Hepatocyte (in vitro differentiated cells): ENCODE results near the gene ZNF423.

Source experiments
- EZH2 ChIP-seq: fragments of 200-600 bp; sonication (generic); IDR thresholded peaks from 2 replicates; pipeline ENCODE4 v1.6.1; 2016; ENCODE audit warnings: antibody characterized with exemption, mild to moderate bottlenecking, borderline replicate concordance
- TF ChIP-seq, protein P1 (sequence below): fragments of 200-600 bp; sonication (generic); IDR thresholded peaks from 2 replicates; pipeline ENCODE4 v1.5.1; 2016; ENCODE audit warnings: antibody characterized with exemption, mild to moderate bottlenecking; ENCODE audit not compliant: poor library complexity

- TF ChIP-seq, protein P1, sequence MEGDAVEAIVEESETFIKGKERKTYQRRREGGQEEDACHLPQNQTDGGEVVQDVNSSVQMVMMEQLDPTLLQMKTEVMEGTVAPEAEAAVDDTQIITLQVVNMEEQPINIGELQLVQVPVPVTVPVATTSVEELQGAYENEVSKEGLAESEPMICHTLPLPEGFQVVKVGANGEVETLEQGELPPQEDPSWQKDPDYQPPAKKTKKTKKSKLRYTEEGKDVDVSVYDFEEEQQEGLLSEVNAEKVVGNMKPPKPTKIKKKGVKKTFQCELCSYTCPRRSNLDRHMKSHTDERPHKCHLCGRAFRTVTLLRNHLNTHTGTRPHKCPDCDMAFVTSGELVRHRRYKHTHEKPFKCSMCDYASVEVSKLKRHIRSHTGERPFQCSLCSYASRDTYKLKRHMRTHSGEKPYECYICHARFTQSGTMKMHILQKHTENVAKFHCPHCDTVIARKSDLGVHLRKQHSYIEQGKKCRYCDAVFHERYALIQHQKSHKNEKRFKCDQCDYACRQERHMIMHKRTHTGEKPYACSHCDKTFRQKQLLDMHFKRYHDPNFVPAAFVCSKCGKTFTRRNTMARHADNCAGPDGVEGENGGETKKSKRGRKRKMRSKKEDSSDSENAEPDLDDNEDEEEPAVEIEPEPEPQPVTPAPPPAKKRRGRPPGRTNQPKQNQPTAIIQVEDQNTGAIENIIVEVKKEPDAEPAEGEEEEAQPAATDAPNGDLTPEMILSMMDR = no peak
- no peak for TF ChIP-seq EZH2
These were observed 254.9 kb downstream of the ZNF423 start for GRCh38 chr16:49600976-49601375.
